Measurements from ENCODE around the gene ATAT1.

ATAT1 gene

DNA sequence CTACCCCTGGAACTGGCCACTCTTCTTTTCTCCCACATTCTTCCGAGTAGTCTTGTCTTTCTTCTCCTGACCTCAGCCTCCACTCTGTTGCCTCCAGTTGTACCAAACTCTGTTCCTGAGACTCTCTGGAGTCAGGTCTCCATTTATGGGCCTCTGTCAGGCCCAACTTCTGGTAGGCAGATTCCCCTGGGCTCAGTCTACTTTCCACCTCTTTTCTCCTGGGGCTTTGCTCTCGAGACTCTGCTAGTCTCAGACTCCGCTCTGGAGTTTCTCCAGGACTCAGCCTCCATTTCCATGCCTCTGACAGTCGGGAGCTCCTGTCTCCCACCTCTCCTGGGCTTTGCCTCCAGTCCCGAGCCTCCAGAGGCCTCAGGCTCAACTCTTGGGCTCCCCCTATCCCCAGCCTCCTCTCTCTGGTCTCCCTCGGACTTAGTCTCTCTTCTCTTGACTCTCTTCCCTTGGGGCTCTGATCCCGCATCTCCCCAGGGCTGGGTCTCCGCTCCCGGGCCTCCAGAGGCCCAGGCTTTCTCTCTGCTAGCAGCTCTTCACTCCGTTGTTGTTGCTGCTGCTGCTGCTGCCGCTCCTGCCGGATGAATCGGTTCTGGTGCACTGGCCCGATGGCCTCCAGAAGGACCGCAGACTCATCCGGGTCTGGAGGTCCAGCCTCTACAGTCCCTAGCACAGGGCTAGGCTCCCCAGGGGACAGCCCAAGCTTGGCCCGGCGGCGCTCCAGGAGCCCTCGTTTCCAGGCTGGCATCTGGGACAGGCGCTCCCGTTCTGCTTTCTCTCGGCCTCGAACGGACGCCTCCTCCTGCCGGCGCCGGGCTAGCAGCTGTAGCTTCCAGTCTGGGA lies 58.7 kb downstream of the ATAT1 start:
- DNase-seq: no peak

DNA sequence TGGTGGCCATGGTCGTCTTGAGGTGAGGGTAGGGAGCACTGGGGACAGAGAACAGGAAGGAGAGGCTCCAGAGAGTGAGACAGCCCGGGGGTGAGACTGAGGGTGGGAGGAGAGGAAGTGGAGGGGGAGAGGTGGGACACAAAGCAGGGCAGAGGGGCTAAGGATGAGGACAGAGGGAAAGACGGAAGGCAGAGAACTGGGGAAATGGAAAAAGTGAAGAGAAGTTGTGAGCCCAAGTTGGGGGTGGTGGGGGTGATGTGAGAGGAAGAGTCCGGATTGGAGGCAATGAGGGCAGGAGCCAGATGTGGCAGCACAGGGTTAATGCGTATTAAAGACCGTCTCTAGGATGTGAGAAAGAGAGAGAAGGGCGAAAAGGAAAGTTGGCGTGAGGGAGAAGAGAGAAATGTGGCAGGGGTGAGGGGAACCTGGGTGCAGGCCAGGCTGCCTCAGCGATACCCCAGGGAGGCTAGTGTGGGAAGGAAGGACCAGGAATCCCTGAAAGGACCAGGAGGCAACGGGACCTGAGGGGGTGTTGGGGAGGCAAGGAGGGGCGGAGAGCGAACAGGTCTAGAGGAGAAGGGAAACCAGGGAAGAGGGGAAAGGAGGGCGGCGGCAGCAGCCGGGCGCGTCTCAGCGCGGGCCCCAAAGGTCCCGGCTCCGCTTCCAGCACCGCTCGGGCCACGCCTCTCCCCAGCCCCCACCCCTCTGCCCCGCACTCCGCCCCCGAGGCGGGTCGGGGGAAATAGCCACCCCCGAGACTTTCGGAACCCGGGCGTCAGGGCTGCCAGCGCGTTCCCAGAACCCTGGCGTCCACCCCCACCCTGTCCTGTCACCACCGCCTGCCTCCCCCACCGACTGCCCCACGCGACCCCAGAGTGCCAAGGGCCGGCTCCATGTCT lies 59.6 kb downstream of the ATAT1 start, which contains the start of gene PPP1R18:
Gene PPP1R18 (minus strand): TSS at position 637 of the 899 bp plus-strand sequence. CDS start 627 bp downstream, at position 10.
- peak; percentile 83 for DNase-seq

DNA sequence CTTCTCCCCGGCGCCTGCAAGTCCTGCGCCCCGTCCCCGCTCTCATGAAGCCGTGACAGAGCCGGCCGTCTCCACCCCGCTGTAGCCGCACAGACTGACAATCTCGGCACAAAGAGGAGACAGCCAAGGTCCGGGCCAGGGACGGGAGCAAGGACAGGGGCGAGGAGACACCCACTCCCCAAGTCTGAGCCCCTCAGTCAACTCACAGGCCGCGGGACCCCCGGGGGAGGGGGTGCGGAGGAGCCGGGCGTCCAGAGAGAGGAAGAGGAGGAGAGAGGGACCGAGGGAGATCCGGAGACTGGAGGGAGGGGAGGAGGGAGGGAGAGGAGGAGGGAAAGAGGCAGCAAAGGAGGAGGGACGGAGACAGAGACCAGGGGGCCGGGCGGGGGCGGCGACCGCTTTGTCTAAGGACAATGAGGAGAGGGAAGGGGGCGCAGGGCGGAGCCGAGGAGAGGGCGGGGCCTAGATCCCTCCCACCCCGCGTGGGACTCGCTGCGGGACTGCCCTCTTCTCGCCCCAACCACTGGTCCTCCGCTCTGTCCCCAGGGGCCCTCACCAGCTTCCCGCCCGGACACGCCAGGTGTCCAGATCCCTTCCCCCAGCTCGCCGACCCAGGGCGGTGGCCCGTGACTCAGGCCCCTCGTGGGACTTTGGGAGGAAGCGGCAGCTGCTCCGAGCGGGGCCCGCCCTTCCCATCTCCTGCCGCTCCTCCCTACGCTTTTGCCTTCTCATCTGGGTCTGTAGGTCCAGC lies 60.4 kb downstream of the ATAT1 start:
- DNase-seq: peak; percentile 81

DNA sequence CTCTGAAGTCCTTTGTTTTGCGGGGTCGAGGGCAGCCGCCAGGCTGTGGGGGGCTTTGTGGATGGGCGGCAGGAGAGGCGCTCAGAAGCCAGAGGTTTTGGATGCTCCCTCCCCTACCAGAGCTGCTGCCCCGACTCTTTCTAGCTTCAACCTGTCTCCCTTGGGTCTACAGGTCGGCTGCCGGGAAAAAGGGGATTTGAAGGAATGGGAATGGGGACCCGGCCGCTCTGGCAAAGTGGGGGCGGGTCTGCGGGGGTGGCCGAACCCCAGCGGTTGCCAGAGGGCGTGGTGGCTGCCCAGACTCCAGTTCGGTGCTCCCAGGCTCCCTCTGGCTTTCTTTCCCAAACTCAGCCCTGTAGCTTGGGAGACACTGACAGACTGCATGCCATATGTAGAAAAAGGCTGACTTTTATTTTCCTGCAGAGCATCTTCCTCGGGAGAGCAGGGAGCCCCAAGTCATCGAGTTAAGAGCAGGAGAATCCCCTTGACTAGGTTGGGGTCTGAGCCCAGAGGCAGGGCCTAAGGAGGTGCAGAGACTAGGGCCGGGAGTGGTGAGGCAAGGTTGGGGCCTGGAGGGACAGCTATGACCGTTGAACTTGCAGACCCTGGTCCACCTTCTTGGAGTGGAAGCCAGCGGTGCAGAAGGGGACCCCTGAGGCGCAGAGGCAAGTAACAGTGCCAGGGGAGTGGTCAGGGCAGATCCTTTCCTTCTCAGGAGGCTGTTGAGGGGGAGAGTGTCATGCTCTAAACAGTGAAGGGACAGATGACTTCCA lies 61.2 kb downstream of the ATAT1 start:
- DNase-seq: no peak

DNA sequence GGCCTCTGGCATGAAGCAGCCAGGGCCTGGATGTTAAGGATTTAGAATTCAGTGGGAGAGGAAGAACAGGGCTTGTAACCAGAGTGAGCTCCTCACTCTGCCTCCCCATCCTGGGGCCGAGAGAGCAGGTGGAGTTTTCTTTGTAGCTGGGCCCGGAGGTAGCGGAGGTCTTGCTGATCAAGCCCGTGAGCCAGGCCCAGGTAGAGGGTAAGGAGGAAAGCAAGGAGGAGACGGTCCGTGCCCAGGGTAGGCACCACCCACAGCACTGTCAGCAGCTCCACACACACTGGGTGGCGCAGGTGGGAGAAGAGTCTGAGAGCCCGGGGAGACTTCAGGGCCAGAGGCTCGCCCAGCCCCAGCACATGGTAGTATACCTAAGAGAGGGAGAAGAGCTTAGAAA lies 61.9 kb downstream of the ATAT1 start:
- no peak for DNase-seq

DNA sequence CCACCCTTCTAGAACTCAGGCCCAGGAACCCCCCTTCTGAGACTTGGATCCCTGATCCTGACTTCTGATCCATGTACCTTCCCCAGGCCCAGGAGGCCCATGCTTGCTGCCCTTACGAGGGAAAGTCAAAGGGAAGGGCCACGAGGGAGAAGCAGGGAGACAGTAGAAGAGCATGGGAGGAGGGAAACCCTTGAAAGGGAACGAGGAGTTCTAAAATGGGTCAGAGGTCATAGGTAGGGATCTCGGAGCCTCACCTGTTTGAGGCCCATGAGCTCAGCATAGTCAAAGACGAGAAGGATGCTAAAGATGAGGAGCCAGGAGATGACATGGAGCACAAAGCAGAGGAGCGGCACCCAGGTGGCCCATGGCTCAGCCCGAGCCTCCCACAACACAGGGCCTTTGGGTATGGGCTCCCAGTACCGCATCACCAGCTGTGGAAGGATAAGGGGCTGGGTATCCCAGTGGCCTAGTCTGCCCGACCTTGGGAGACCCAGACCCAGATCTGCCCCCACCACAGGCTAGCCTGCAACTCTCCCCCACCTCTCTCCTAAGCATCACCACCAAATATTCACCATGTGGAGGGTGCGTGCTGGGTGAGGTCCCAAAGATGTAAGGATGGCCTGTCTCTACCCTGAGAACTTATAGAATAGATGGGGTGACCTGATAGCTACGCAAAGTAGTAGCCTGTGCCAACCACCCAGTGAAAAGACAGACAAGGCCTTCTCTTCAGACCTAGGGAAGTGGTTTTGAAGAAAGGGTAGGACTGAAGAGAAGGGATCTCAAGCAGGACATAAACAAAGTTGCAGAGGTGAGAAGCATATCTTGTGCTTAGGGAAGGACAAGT lies 62.6 kb downstream of the ATAT1 start:
- DNase-seq: no peak

DNA sequence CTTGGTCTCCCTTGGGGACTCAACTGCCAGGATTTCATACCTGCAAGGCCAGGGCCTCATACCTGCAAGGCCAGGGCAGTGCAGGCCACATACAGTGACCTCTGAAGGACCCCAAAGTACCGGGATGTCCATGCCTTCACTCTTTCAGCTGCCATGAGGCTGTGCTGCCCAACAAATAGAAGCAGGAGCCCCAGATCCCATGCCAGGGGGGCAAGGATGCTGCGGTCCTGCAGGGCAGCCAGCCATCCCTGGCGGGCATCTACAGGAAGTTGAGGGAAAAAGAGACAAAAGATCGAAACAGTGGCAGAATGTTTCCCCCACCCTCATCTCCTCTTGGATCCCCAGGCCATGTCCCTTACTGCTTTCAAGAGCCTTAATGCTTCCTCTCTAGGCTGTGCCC lies 63.3 kb downstream of the ATAT1 start:
- no peak for DNase-seq

DNA sequence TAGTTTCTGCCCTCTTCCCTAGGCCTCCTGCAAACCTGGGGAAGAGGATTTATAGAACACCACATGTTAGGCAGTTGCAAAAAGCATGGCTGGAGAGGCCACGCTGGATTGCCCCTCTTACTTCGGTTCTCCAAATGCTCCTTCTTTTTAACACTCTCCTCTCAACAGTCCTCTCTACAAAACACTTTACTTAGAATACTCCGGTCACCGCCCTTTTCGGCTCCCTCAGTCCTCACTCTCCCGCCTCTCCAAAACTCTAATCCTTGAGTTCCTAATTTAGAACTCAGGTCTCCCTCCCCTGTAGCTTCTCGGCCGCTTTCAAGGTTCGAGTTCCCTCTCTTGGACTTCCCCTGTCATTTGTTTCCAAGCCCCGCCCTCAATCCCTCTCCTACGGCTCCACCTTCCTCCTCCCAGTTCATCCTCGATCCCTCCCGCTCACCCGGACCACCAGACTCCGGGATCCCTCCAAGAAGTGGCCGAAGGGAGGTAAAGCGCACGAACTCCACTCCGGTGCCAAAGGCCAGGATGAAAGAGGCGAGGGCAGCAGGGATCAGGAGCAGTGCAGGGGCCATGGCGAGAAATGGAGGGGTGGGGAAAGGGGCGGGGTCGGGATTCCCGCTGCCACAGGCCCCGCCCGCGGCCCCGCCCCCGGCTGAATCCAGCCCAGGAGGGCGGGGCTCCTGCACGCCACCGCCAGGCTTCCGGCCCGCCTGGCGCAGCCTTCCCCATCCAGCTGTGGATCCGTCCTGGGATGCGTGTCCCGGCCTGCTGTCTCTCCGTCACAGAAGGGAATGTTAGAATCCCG lies 63.9 kb downstream of the ATAT1 start, which contains the start of gene NRM:
Gene NRM (minus strand): TSS at position 582 of the 805 bp plus-strand sequence. CDS start 10 bp downstream, at position 572.
- DNase-seq: peak; percentile 74

DNA sequence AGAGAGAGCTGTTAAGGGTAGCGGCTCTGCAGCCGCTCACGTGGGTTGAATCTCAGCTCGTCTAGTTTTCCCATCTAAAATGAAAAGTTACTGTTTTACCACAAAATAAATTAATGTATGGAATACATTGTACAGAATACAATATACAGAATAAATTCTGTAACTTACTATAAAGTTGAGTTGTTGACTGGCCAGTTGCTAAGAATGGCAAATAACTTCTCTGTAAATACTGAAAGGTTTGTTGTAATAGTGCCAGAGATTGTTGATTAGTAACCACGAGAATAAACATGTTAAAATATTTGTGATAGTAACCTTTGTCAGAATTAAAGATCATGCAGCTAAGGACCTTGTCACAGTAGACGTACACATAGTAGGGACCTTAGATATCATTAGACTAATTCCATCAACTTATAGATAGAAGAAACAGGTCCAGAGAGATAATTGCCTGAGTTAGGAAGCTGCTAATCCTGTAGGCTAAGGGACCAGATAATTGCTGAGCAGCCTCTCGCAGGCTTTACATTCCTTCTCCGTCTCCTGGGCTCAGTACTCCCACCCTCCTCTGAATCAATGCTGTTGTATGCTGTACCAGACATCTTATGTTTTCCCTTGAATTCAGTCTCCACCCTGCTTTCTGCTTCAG lies 64.7 kb downstream of the ATAT1 start:
- no peak for DNase-seq

All from CD4-positive, alpha-beta T cell treated with Interleukin-12 subunit alpha and Interleukin-12 subunit beta, for 1 hour (primary cell).